Right cardiac atrium (tissue), 5 donors: ENCODE results near the gene TACR1. TPM values are rescaled to one million over a fixed set of nuclear protein-coding genes. Genes with fewer than 3 reads are reported as not detected.

Experiments
- ATAC-seq, 2 donors: fragments of 200-7000 bp; cut with Tn5 transposase; one replicate each; pipeline versions ENCODE4 v1.8.0 to v1.9.1; 2020; ENCODE audit warnings: moderate library complexity in 2 of 2, mild to moderate bottlenecking in 1 of 2
- DNase-seq, 3 donors: peaks; one replicate each; pipeline ENCODE4 v3.0.0-alpha.2; 2020
- H3K27ac ChIP-seq: one replicate; pipeline ENCODE4 v1.5.1; 2013; ENCODE audit warnings: mild to moderate bottlenecking, low read length, control low read depth, moderate library complexity
- H3K27me3 ChIP-seq: one replicate; pipeline ENCODE4 v1.6.1; 2013; ENCODE audit not compliant: control insufficient read depth, insufficient read depth
- H3K4me1 ChIP-seq: one replicate; pipeline ENCODE4 v1.6.1; 2013; ENCODE audit warnings: low read length; ENCODE audit not compliant: control insufficient read depth, insufficient read depth
- H3K4me3 ChIP-seq: one replicate; pipeline ENCODE4 v1.5.1; 2013; ENCODE audit warnings: low read length, control low read depth
- H3K9me3 ChIP-seq: one replicate; pipeline ENCODE4 v1.6.1; 2013; ENCODE audit warnings: low read length; ENCODE audit not compliant: control insufficient read depth
- WGBS: extraction: QIAGEN DNeasy Blood & Tissue Kit; methylation state at CpG from one replicate; pipeline ENCODE4 v1.1.7; 2013; 5-methylcytosine and 5-hydroxymethylcytosine counted together
- intact Hi-C, 4 donors: fragments of 100-400 bp; cut with DNase I; formaldehyde crosslinking; loops; one replicate each; pipeline versions ENCODE4 v1.11.0 to v1.14.0; 2022 to 2023
- polyA plus RNA-seq: library from polyadenylated mRNA; stranded (reverse); fragments of 200-250 nt; gene quantifications from one replicate; pipeline ENCODE4 v1.2.3, GENCODE V29; 2013
- total RNA-seq, 4 donors: library from RNA; stranded (reverse); fragmentation: NEBNext Ultra II Directional; extraction: Animal tissue kit (Norgen Biotek cat#: 25700); gene quantifications; one replicate each; pipeline ENCODE4 v1.2.1, GENCODE V29; 2021
- donor health status: healthy with polysubstance abuse.
- donor health status: DM: no; HTN: yes; CAD: no.
- donor health status: DM: no; HTN: no; CAD: no.
- donor health status: DM: no; HTN: yes; CAD: no; lungs with severe emphysema.
- donor health status: DM: yes; HTN: yes; CAD: no.

The TACR1 gene
- total and polyA plus RNA-seq, 5 donors, result 0.07 to 0.21 (median 0.11) TPM; not detected in 2

DNA sequence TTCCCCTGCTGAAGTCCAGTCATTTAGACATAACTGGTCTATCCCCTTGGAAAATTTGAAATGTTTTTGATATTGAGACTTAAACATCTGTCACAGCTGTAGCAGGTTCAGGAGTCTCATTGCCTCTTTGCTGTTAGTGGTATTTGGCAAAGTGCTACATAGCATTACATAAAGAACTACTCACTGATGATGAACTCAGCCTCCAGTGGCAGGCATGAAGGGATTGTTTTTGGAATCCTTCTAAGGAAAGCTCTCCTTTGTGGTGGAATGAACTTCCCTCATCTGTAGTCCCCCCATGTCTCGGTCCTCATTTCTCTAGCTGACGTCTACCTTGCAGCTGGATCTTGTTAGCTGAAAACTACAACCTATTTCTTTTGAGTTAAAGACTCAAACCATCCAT lies 111.6 kb downstream of the TACR1 start:
- intact Hi-C loops, result no loop called here
- WGBS, result 85% methylated on average over 2 of the region's 2 CpGs
- no peaks in the 10 kb centered on the region for H3K4me1 ChIP-seq

DNA sequence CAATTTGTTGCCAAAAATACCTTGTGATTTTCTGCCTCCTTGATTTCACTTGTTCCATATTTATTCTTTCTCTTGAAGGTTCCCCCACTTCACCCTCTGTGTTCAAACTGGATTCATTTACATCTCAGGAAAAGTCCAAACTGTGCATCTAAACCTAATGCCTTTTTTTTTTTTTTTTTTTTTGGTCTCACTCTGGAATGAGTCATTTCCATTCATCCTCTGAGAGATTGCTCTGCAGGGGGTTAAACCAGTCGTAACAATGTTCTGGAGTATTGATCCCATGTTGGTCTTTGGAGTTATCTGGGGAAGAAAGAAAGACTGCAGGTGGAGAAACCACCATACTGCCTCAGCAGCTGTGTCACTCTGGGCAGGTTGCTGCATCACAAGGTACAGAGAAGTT lies 119.7 kb downstream of the TACR1 start:
- 78% methylated on average over 1 of the region's 1 CpG for WGBS
- Histone ChIP-seq H3K27ac (no peak overlapping the region), H3K9me3 (no peaks in the 10 kb centered on the region), H3K4me3 (no peak overlapping the region), H3K27me3 (no peaks in the 10 kb centered on the region), H3K4me1 (no peaks in the 10 kb centered on the region)
- DNase-seq, result no peak
- no peak for ATAC-seq
- intact Hi-C loops, result no loop called here

More for the DNA sequence above, 111.6 kb downstream of the TACR1 start:
- Histone ChIP-seq H3K9me3 (no peaks in the 10 kb centered on the region), H3K27me3 (no peaks in the 10 kb centered on the region), H3K27ac (no peak overlapping the region), H3K4me3 (no peak overlapping the region)
- DNase-seq, result no peak
- ATAC-seq, result no peak

DNA sequence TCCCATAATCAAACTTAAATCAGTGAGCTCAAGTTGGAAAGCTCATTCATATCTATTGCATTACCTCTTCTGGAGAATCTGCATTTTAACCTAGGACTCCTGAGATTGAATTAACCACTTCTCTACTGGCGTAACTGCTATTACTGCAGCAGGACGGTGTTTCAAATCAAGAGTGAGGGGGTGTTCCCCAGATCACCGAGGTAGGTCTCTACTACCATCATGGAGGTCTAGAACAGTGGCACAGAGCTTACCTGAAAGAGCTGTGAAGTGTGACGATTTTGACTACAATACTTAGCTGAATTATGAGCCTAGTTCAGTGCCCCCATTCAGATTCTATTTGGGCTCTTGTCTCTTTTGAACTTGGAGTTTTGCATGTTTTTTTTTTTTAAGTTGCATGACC lies 121.4 kb downstream of the TACR1 start:
- H3K27me3 ChIP-seq, result no peaks in the 10 kb centered on the region
- no peaks in the 10 kb centered on the region for H3K4me1 ChIP-seq
- ATAC-seq (no peak), DNase-seq (no peak)
- WGBS, result 95% methylated on average over 4 of the region's 4 CpGs
- intact Hi-C loops, result no loop called here
- H3K9me3 ChIP-seq, result no peaks in the 10 kb centered on the region
- no peak overlapping the region for H3K4me3 ChIP-seq
- H3K27ac ChIP-seq, result no peak overlapping the region

DNA sequence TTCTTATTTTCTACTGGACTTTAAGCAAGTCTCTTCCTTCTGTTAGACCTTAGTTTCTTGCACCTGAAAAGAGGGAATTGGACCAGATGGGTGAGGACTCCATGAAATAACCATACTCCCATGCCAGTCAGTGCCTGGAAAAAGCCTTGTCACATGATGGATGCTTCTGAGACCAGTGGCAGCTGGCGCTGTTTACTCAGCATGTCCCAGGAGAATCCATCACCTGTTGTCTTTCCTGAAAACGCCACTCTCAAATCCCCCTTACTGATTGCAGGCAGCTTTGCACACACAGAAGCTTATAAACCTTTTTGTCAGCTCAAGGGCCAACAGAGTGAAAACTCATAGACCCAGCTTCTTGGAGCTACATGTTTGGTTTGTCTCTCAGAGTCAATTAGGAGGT lies 123.2 kb downstream of the TACR1 start:
- intact Hi-C loops, result no loop called here
- DNase-seq (no peak), ATAC-seq (no peak)
- Histone ChIP-seq H3K4me3 (no peak overlapping the region), H3K27ac (no peak overlapping the region), H3K27me3 (no peaks in the 10 kb centered on the region), H3K4me1 (no peaks in the 10 kb centered on the region), H3K9me3 (no peaks in the 10 kb centered on the region)
- WGBS, result 90% methylated on average over 2 of the region's 2 CpGs

DNA sequence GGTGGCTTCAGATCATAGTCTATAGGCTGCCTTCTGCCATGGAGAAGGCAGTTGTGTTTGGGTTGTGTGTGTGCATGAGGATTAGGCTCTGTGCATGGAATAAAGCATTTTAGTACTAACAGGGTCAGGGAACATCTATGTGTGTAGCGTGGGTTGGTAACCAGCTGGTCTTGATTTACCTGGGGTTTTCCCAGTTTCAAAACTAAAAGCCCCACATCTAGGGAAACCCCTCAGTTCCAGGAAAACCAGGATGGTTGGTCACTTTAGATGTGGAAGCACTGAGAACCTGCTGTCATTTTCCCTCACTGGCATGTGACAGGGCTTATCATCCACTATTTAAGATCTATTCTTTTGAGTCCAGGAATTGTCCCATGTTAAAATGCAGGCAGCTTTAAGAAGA lies 124.6 kb downstream of the TACR1 start:
- ATAC-seq (no peak), DNase-seq (no peak)
- no peaks in the 10 kb centered on the region for H3K4me1 ChIP-seq
- intact Hi-C loops, result no loop called here
- WGBS, result 96% methylated on average over 1 of the region's 1 CpG
- H3K27me3 ChIP-seq, result no peaks in the 10 kb centered on the region
- H3K9me3 ChIP-seq, result no peaks in the 10 kb centered on the region
- no peak overlapping the region for H3K4me3 ChIP-seq
- no peak overlapping the region for H3K27ac ChIP-seq

DNA sequence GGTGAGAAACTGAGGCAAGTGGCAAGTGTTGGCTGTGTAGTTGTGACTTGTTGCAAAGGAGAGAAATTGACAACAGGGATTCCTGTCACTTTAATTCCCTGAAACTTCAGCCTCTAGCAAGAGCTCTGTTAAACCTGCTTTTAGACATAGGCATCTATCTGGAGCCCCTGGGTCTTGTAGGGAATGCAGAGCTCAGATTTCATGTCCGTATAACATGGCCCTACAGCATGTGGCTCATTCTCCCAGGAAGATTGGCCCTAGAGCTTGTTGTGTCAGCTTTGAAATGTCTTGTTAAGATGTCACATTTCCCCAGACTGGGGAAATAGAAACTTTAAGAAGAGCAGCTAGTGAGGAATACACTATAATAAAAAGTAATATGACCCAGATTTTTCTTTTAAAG lies 125.1 kb downstream of the TACR1 start:
- Histone ChIP-seq H3K9me3 (no peaks in the 10 kb centered on the region), H3K27me3 (no peaks in the 10 kb centered on the region), H3K4me3 (no peak overlapping the region), H3K4me1 (no peaks in the 10 kb centered on the region), H3K27ac (no peak overlapping the region)
- intact Hi-C loops, result no loop called here
- no peak for ATAC-seq
- 55% methylated on average over 1 of the region's 1 CpG for WGBS
- DNase-seq, result no peak

DNA sequence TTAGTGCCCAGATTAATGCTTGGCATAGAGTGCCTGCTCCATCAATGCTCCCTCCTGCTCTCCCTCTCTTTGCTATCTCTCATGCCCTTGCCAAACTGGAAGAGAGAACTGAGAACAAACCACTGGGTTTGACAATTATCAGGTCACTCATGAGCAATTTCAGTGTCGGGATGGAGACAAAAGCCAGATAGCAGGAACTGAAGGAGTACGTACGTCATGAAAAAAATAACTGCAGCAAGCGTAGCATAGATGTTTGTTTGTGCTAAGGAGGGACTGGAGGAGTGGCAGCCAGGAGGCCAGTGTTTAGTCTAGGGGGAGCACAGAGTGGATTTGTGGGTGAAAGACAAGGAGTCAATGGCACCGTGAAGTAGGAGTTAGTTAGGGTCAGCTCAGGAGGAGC lies 127.6 kb downstream of the TACR1 start:
- DNase-seq (no peak), ATAC-seq (no peak)
- H3K4me3 ChIP-seq, result no peak overlapping the region
- no peaks in the 10 kb centered on the region for H3K9me3 ChIP-seq
- intact Hi-C loops, result no loop called here
- 77% methylated on average over 5 of the region's 5 CpGs for WGBS
- H3K4me1 ChIP-seq, result no peaks in the 10 kb centered on the region
- H3K27me3 ChIP-seq, result no peaks in the 10 kb centered on the region
- no peak overlapping the region for H3K27ac ChIP-seq

DNA sequence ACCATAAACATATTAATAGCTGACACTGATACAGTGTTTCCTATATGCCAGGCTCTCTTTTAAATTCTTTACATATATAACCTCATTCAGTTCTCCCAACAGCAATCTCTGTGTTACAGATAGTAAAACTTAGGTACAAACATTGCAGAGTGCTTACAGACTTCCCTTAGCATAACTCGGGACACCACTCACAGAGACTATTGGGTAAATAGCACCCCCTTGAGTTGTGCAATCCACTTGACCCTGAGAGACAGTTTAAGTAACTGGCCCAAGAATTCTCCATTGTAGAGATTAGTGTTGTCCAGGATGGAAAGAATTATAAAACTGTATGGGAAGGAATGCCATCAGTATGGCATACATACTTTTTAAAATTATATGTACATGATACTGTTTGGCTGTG lies 130.8 kb downstream of the TACR1 start:
- no peak overlapping the region for H3K27ac ChIP-seq
- H3K4me3 ChIP-seq, result no peak overlapping the region
- 43% methylated on average over 1 of the region's 1 CpG for WGBS
- no peak for DNase-seq
- no peaks in the 10 kb centered on the region for H3K9me3 ChIP-seq
- intact Hi-C loops, result loop anchor here in 2 of 4 donors (5.0 to 10.0 kb wide), 2 partner anchors 146 to 336 kb away; no protein-coding TSS in a partner anchor
- no peaks in the 10 kb centered on the region for H3K4me1 ChIP-seq
- no peaks in the 10 kb centered on the region for H3K27me3 ChIP-seq
- no peak for ATAC-seq

DNA sequence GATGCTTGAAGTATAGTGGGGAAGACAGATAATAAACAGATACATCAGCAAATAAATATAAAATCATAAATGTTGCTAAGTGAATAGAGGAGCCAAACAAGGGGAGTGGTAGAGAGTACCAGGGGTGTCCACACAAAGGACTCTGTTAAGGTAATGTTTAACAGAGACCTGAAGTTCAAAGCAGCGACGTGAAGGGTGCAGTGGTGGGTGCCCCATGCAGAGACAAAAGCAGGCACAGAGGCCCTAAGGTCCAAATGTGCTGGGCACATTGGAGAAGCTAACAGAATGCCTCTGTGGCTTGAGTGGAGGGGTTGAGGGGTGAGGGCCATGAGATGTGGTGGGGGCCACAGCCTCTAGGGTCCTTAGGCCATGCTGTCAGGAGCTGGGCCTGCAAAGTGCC lies 131.8 kb downstream of the TACR1 start:
- DNase-seq (no peak), ATAC-seq (no peak)
- no peak overlapping the region for H3K27ac ChIP-seq
- no peaks in the 10 kb centered on the region for H3K9me3 ChIP-seq
- intact Hi-C loops, result loop anchor here in 2 of 4 donors (5.0 to 10.0 kb wide), 2 partner anchors 145 to 337 kb away; no protein-coding TSS in a partner anchor
- 97% methylated on average over 2 of the region's 2 CpGs for WGBS
- H3K4me1 ChIP-seq, result no peaks in the 10 kb centered on the region
- no peak overlapping the region for H3K4me3 ChIP-seq
- no peaks in the 10 kb centered on the region for H3K27me3 ChIP-seq

DNA sequence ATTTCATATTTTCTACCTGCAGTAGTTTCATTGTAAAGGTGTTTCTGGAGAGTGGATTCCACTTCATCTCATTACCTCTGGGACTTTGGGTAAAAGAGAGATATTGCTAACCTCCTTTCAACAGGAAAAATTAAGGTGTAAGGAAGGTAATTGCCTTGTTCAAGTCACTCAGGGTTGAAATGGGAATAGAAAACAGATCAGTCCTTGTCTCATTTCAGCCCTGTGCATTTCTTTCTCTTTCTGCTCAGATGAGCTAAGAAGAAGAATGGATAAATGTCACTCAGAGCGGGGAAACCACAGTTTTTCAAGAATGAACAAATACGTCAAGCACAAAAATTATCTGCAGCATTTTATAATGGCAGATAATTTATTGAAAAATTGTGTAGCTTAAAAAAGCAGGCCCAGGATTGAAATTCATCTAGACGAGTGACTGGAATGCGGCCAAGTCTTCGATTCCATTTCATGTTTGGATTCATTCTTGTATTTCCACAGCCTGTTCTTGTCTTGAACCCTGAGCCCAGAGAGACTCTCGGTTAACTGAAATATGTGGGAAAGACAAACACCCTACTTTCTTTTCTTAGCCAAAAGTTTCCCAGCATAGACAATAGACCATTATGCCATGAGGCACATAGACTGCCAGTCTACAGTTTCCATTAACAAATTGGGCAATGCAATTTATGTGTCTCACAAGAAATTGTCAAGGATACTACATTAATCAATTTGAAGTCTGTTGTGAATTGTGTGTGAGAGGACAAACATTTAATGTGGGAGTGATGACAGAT lies 133.0 kb downstream of the TACR1 start:
- Histone ChIP-seq H3K27me3 (no peaks in the 10 kb centered on the region), H3K4me3 (no peak overlapping the region), H3K9me3 (no peaks in the 10 kb centered on the region), H3K27ac (no peak overlapping the region), H3K4me1 (no peaks in the 10 kb centered on the region)
- WGBS, result 78% methylated on average over 6 of the region's 6 CpGs
- no peak for DNase-seq
- intact Hi-C loops, result loop anchor here in 2 of 4 donors (5.0 to 10.0 kb wide), 2 partner anchors 144 to 338 kb away; no protein-coding TSS in a partner anchor
- no peak for ATAC-seq

DNA sequence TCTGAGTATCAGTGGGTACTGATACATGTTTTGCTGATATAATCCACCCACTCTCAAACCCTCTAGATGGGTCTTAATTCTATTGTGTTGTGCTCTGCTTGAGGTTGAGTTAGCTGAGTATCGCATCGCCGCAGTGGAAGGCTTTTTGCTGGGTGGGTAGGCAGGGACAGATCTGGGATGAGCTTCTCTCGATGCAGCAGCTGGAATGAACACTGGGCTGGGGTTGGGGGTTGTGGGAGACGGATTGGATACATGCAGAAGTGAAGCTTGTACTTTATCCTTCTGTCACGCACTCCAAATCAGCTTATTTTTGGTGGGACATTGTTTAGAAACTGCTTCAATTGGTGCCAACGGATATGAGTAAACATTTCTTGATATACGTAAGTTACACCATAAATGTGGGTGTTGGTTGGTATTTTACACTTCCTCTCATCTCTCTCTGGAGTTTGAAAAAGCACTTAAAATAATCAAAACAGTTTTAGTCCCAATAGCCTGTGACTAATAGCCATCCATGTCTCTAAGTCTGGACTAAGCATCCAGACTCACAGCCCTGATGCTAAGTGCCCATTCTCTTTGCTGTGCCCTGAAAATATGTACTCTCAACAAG lies 133.8 kb downstream of the TACR1 start:
- intact Hi-C loops, result loop anchor here in 2 of 4 donors (5.0 to 10.0 kb wide), 2 partner anchors 143 to 339 kb away; no protein-coding TSS in a partner anchor
- ATAC-seq (no peak), DNase-seq (no peak)
- Histone ChIP-seq H3K4me3 (no peak overlapping the region), H3K4me1 (no peaks in the 10 kb centered on the region), H3K27ac (no peak overlapping the region), H3K27me3 (no peaks in the 10 kb centered on the region), H3K9me3 (no peaks in the 10 kb centered on the region)
- WGBS, result 82% methylated on average over 8 of the region's 8 CpGs
